CD4-positive, alpha-beta T cell treated with Interleukin-10 for 1 hour (primary cell): ENCODE results near the gene CAMK1D.

ENCODE experiments used
- DNase-seq: peaks from one replicate; pipeline ENCODE4 v3.0.0-alpha.2; 2020

The CAMK1D gene

GRCh38 chr10:12566161-12567115 is 217.1 kb downstream of the CAMK1D start:
- no peak for DNase-seq

- no peak for DNase-seq
Measured at GRCh38 chr10:12568391-12569009, 219.2 kb downstream of the CAMK1D start.

GRCh38 chr10:12572281-12572680 is 222.9 kb downstream of the CAMK1D start:
- DNase-seq, result no peak

- no peak for DNase-seq
Measured at GRCh38 chr10:12577610-12578009, 228.3 kb downstream of the CAMK1D start.

GRCh38 chr10:12579954-12580858 is 230.9 kb downstream of the CAMK1D start:
- DNase-seq, result no peak

- DNase-seq, result no peak
Measured at GRCh38 chr10:12583891-12584595, 234.7 kb downstream of the CAMK1D start.

GRCh38 chr10:12586741-12587140 is 237.4 kb downstream of the CAMK1D start:
- DNase-seq, result no peak

GRCh38 chr10:12587451-12587888 is 238.1 kb downstream of the CAMK1D start:
- no peak for DNase-seq

- DNase-seq, result peak; percentile 32
Measured at GRCh38 chr10:12588091-12588860, 238.9 kb downstream of the CAMK1D start.

GRCh38 chr10:12589291-12589690 is 239.9 kb downstream of the CAMK1D start:
- DNase-seq, result no peak

GRCh38 chr10:12589791-12590190 is 240.4 kb downstream of the CAMK1D start:
- no peak for DNase-seq

GRCh38 chr10:12590675-12591659 is 241.6 kb downstream of the CAMK1D start:
- DNase-seq, result no peak

GRCh38 chr10:12592967-12593366 is 243.6 kb downstream of the CAMK1D start:
- DNase-seq, result no peak

- peak; percentile 50 for DNase-seq
Measured at GRCh38 chr10:12594448-12594944, 245.1 kb downstream of the CAMK1D start.

- DNase-seq, result no peak
Measured at GRCh38 chr10:12595936-12596576, 246.7 kb downstream of the CAMK1D start.

- no peak for DNase-seq
Measured at GRCh38 chr10:12597176-12597575, 247.8 kb downstream of the CAMK1D start.

- DNase-seq, result no peak
Measured at GRCh38 chr10:12597788-12598765, 248.7 kb downstream of the CAMK1D start.

- no peak for DNase-seq
Measured at GRCh38 chr10:12600652-12601051, 251.3 kb downstream of the CAMK1D start.
